HPDE6-E6E7 (cell line): ENCODE results near the gene VSIG10L.

Experiments
- DNase-seq: peaks from one replicate; pipeline ENCODE4 v3.0.0; 2011; ENCODE audit warnings: missing footprints; ENCODE audit errors: extremely low spot score

The VSIG10L gene

DNA sequence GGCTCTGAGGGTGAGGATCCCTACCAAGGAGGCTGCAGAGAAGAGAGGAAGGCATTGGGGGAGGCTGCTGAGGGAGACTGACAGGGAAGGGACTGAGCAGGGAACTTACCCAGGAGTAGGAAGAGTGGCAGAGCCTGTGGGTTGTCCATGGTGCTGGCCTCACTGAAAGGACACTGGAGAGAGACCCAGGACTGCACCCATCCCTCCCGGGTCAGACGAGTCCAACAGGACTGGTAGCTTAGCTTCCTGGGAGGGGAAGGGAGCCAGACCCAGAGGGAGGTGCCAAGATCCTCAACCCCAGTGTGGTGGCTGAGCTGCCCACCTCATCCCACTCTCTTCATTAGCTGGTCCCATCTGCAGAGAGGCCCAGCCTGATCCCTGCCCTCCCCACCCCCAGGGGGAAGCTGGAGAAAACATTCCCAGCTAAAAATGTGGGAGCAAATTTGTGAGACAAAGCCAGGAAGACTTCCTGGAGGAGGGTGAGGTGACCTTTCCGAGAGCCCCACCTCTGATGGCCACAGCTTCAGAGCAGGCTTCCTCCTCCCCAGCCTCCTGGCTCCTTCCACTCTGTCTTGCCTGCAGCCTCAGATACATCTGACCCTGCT is at the start of gene VSIG10L:
Gene VSIG10L (minus strand): TSS at position 164 of the 605 bp plus-strand sequence. CDS start 15 bp downstream, at position 149.
- DNase-seq: no peak

DNA sequence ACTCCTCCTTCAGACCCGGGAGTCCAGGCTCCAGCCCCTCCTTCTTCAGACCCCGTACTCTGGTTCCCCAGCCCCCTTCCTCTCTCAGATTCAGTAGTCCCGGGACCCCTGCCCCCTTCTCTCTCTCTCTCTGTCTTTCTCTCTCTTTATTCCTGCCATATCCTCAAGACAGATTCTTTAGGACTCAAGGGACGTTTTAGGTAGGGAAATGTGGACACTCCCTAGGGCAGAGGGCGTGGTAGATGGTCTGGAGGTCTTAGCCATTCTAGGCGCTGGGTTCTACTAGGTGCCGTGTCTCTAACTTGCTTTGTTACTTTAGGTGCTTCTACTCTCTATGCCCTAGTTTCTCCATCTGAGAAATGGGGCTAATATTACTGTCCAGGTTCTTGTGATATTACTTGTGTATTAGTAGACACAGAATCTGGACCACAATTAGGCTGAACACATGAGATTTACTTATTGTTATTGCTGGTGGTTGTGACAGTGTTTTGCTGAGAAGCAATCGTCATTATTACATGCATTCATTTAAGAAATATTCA is 49.2 kb upstream of the VSIG10L start:
- DNase-seq: no peak

DNA sequence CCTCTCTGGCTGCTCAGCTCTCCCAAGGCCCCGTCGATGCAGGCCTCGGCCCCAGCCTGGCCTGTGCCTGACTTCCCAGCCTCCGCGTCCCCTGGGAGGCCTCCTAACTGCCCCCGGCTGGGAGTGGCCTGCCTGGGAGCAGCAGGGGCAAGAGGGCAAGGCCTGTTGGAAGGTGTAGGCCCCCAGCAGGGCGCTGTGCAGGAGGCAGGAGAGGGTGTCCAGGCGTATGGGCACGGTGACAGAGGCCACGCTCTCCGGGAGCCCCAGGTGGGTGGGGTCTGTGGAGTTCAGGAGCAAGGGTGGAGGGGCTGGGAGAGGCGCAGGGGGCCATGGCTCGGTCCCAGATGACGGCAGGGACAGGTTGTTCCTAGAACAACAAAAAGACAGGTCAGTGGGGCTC is 47.2 kb upstream of the VSIG10L start:
- no peak for DNase-seq

DNA sequence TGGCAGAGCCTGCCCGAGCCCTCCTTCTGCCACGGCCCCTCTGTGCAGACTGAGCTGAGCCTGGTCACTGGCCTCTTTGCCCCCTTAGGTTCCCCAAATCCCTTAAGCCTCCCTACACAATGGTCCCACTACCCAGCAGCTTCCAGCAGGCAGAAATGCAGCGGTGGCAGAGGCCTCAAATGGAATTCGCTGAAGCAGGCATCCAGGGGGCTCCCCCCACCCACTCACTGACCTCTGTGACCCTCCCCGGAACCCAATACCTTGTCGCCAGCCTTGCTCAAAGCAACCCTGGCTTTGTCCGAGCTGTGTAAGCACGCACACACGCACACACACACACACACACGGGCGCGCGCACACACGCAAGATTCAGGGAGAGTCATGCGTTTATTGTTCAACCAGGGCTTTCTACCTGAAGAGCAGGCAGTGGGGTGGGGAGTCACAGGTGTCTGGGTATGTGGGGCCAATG is 46.0 kb upstream of the VSIG10L start, which contains the start of gene LIM2:
Gene LIM2 (minus strand): TSS at position 51 of the 466 bp plus-strand sequence. CDS start 531 bp downstream, outside the sequence.
- DNase-seq: no peak

DNA sequence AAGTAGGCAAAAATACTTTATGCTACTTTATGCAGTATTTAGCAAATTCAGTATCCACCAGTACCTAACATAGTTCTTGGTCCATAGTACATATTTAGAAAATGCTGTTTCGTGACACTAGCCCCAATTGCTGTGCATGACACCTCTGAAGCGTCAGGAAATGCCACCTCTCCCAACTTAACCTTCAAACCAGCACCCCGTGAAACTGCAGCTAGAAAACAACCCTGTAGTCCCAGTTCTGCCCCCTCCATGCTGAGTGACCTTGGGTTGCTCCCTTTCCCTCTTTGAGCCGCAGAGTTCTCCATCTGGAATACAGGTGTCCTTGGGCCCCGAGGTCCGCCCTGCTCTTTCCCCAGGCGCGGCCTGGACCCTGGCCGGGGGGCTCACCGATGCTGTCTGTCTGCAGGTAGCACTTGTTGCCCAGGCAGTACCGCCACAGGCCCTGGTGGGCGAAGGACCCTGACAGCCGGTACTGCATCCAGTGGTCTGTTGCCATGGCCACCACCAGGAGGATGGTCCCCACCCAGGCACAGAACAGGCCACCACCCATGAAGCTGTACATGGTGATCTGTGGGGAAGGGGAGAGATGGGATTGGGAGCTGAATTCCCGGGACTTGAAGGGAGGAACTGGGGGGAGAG is 45.1 kb upstream of the VSIG10L start:
- DNase-seq: no peak

DNA sequence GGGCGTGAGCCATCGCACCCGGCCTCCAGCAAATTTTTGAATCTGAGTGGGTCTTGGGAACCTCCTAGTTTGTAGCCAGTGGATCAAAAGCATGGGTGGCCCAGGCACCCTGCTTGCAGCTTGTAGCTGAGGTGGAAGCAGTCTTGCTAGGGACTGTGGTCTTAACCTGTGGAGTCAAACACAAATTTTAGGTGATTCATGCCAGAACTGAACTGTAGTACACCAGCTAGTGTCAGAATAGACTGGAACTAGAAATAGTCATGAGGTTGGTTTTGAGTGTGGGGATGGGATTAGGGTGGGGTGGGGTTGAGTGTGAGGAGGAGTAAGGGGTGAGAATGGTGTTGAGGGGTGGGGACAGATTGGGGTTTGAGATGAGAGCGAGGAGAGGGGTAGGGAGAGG is 40.1 kb upstream of the VSIG10L start:
- no peak for DNase-seq

DNA sequence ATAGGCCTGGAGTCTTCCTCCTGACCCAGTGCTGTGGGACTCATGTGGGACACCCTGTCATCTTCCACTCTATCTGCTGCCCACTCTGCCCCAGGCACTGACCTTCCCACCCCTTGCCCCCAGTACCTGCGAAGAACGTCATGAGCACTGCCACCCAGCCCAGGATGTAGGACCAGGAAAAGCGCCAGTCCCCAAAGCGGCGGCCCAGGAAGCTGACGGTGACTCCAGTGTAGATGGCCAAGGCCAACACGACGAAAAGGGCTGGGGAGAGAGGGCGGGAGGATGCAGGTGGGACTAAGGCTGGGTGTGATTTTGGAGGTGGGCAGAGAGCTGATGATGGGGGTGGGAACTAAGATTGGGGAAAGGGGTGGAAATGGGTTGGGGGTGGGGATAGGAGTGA is 38.4 kb upstream of the VSIG10L start:
- DNase-seq: no peak

DNA sequence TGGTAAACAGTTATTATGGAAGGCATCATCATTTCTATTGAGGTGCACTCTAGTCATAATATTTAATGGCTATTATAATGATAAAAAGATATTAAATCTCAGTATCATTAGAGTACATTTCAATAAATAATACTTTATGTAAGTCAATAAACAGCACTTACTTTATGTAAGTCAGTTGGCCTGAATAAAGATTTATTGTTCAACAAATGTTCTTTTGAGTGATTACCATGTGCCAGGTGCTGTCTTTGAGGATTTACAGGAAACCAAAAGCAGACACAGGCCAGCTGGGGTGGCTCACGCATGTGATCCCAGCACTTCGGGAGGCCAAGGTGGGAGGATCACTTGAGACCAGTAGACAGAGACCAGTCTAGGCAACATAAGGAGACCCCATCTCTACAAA is 35.5 kb upstream of the VSIG10L start:
- DNase-seq: no peak

DNA sequence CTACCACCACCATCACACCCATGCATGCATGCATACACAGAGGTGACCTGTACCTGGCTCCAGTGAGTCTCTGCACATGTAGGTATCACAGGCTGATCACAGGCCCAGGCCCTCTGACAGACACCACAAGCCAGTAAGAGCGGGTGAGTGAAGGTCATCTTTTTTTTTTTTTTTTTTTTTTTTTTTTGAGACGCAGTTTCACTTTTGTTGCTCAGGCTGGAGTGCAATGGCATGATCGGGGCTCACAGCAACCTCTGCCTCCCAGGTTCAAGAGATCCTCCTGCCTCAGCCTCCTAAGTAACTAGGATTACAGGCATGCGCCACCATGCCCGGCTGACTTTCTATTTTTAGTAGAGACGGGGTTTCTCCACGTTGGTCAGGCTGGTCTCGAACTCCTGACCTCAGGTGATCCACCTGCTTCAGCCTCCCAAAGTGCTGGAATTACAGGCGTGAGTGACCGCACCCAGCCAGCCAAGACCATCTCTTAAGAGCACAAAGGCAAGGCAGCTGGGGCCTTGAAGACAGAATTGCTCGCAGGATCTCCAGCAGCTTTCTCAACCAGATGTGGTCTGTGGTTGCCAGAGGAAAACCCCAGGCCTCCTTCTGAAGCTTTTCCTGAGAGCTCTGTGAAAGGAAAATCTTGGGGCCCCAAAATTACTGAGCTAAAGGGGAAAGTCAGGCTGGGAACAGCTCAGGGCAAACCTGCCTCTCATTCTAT is 33.7 kb upstream of the VSIG10L start:
- DNase-seq: no peak

DNA sequence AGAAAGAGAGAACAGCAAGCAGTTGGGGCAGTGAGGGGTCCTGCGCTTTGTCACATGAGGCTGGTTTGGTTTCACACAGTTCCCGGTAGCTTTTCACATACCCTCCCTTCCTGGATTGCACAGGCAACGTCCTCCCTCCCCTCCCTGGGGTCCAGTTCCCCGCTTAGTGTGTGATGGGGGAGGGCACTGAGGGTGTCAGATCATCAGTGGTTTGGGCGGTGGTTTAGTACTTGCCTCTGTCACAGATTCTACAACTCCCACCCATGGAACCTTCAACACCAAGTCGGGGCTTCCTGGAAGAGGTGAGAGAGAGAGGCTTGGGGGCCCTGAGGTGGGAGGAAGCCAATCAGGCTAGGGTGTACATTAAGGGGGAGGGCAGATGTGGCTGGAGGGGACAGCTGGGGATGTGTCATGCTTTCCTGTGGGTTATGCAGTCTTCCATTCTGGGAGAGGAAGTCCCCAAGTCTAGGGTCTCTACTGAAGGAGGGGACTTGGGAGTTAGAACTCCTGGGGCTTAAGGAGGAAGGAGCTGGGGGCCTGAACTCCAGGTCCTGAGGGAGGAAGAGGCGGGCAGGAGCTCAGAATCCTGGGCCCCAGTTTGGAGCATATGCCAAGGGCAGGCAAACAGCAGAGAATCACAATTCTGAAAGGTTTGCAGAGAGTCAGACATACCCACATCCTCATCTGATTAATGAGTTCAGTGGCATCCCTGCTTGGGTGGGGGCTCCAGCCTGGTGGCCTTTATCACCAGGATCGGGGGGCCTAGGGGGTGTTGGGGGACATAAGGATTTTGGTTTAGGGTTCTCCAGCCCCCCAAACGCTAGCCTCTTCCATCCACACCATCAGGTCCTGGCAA is 30.9 kb upstream of the VSIG10L start, which contains the start of gene NKG7:
Gene NKG7 (minus strand): TSS at position 6 of the 856 bp plus-strand sequence. CDS start 119 bp downstream, outside the sequence.
- DNase-seq: no peak

DNA sequence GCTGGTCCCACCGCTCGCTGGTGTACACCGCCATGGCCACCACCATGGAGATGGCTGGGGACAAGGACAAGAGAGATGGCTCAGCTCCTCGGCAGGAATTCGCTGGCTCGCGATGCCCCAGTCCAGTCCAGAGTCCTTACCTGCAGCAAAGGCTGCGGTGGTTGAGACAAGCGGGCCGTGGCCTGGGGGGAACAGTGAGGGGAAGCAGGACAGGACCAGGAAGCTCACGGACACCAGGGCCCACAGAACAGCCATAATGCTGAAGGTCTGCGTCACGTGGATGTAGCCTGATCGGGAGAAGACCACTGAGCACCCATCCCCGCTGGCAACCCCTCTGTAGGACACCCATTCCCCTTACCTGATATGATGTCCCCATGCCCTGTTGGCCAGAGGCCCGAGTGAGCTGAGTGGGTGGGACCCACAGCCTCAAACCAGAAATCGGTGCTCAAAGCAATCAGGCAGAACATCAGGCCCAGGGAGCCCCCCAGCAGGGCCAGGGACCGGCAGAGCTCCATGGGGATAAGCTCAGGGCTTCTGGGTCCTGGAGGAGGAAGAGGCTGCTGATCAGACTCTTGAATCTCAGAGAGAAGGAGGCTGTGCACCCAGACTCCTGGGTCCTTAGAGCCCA is 30.2 kb upstream of the VSIG10L start:
- no peak for DNase-seq

DNA sequence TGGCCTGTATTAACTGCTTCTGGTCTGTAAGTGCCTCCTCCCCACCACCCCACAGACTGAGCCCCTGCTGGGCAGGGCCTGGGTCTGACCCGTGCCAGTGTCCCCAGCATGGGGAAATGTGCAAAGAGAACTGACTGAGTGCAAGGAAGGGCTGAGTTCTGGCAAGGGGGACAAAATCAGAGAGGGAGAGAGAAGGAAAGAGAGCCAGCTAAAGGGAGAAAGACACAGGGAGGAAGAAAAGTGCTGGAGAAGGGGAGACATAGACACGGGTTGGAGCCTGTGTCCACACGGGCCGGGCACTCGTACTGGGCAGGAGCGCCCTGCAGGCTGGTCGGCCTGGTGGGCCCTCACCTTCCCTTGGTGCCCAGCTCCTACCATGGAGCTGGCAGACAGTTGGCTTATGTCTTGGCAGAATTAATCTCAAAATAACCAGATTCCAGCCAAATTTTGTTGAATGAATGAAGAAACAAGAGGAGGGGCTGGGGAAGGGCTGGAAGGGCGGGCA is 29.3 kb upstream of the VSIG10L start:
- DNase-seq: no peak

DNA sequence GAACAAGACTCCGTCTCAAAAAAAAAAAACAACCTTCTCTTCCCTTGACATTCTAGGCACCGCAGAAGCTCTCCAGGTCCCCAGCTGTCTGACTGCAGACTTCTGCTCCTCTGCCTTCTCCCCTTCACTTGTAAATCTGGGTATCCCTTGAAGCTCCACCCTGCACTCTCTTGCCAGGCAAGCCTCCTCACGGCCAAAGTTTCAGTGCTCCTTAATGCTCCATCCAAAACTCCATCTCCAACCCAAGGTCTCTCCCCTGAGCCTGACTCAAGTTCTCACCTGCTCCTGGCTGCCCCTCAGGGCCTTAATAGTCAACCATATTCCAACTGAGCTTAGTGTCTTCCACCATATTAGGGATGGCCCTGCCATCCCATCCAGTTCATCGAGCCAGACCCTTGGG is 28.3 kb upstream of the VSIG10L start:
- no peak for DNase-seq

DNA sequence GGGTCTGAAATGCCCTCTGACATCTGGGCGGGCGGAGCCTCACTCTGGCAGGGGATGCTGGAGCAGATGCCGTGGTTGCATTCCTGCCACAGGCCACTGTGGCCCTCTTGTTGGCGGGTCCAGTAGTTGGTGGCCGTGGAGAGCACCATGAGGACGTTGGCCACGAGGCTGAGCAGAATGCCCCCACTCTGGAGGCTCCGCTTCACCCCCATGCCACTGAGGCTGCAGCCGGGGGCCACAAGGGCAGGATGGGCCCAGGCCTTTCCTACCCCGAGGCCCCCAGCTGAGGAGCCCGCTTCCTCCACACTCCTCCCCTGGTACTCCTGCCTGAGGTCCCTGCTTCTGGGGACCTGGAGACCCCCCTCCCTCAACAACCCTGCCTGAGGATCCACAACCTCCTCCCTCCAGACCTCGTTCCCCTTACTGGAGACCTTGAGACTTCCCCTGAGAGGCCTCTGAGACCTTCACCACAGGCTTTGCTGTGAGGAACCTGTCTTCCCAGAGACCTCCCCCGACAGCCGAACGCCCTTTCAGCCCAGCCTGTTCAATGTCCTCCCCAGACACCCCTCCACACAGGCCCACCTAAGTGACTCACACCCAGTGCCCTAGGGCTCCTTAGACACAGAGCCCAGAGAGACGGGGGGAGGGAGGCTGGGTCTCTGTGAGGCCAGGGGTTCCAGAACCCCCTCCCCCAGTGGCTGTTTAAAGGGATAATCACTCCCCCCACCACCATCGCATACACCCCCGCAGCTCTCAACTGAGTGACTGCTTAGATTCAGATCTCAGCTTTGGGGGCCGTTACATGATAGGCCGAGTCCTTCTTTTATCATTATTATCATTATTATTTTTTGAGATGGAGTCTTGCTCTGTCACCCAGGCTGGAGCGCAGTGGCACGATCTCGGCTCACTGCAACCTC is 26.7 kb upstream of the VSIG10L start, which contains the start of gene CLDND2:
Gene CLDND2 (minus strand): TSS at position 638 of the 917 bp plus-strand sequence. CDS start 426 bp downstream, at position 212.
- DNase-seq: no peak

DNA sequence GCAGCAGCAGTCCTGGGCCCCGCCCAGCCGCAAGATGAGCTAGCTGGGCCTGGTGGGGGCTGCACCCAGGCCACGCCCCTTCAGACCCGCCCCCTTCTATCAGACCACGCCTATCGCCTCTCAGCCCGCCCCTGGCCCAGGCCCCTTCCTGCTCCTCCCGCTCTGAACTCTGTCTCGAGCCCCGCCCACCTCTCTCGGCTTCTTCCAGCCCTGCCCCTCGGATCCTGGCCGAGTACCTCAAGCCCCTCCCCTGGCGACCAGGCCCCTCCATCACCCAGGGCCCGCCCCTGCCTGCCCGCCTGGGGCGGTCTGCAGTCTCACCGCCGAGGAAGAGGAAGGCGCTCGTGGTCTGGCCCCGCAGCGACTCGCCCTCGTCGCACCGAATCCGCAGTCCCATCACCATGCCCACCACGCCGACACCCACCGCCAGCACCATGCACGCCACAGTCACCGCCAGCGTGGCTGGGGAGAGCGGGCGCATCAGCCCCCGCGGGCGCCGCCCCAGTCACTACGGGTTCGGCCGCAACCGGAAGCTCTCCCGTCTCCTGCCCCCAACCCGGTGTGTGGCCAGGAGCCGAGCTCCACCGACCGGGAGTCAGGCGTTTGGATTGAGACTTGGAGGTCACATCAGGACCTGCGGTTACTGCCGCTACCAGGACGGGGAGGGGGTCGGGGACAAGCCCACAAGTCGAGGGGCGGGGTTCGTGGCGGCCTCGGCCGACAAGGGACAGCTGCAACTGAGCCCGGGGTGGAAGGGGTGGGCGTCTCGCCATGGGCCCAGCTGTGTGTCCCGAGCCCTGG is 25.8 kb upstream of the VSIG10L start:
- peak; percentile 92 for DNase-seq

DNA sequence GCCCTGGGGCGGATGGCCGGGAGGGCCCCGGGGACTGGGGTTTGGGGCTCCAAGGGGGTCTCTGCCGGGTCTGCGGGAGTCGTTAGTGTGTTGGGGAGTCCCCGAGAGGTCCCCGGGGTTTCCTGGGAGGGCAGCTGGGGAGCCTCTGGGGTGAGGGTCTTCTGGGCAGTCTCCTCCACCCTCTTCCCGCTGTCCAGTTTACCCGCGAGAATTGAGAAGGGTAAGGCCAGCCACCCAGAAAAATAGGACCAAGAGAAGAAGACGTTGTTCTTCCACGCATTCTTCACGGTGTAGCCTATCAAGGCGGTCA is 25.3 kb upstream of the VSIG10L start:
- no peak for DNase-seq

DNA sequence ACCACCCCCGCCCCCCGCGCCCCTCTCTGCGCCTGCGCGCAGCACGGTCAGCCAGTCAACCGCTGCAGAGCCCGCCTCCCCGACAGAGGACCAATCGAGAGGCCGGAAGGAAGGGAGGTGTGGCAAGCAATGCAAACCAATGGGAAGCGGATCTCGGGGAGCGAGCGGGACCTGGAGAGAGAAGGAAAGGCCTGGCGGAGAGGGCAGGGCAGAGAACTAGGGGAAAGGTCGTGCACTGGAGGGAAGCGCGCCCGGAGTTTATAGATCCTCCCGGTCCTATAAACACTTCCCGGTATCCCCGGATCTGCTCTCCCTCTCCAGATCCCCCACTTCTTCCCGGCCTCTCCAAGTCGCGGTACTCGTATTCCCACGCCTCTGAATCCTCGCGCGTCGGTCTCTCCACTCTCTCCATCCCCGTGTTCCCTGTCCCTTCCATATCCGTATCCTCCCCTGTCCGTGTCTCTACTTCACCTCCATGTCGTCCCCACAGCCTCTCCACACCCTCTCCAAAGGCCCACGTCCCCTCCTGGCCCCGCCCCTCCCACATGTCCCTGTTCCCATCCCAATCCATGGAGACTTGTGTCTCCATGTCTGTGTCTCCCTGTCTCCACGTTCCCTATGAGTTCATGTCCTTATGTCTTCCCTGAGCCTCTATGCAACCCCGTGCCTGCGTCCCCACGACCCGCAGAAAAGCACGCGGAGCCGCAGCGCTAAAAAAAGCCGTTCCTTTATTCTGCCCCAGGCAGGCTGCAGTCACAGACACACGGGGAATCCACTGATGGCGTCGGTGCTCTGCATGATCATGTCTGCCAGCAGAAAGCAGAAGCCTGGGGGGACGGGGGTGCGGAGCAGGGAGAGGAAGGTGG is 24.7 kb upstream of the VSIG10L start:
- DNase-seq: peak; percentile 95

DNA sequence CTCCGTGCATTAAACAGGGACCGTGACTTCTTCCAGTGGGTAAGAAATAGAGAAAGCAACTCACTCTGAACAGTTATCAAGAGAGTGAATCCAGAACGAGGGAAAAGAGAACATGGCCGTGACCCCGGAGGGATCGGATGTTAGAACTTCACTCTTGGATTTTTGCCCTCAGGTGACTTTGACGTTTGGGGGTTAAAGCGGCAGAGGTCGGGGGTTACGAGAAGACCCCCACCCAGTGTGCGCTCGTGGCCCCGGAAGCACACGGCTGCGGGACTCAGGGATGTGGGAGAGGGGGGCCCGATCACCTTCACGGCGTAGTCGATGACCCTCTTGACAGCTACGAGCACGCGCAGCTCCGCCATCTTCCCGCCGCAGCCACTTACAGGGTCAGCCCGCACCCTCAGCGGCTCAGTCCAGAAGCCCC is 24.0 kb upstream of the VSIG10L start, which contains the start of gene ETFB:
Gene ETFB (minus strand): TSS at position 424 of the 424 bp plus-strand sequence. CDS start 62 bp downstream, at position 362.
- DNase-seq: no peak
